Measurements from ENCODE around the gene UBE3A. TPM values are rescaled to one million over a fixed set of nuclear protein-coding genes. Genes with fewer than 3 reads are reported as not detected.
A peak's percentile ranks its signal among the peaks of the same experiment; 100 is the strongest.

UBE3A gene
- total RNA-seq, 6 experiments from 2014 or later, result 36.6 to 52.4 (median 44.6) TPM

GRCh38 chr15:25375557-25375956 lies 63.3 kb downstream of the UBE3A start:
- no peak overlapping the region for H3K4me3 ChIP-seq
- peaks cover 0 to 18% (median 0%) of the 10 kb centered on the region in 4 donors for H3K4me1 ChIP-seq
- no peak overlapping the region for H3K27ac ChIP-seq
- H3K27me3 ChIP-seq, result no peaks in the 10 kb centered on the region
- TF ChIP-seq, protein P1, sequence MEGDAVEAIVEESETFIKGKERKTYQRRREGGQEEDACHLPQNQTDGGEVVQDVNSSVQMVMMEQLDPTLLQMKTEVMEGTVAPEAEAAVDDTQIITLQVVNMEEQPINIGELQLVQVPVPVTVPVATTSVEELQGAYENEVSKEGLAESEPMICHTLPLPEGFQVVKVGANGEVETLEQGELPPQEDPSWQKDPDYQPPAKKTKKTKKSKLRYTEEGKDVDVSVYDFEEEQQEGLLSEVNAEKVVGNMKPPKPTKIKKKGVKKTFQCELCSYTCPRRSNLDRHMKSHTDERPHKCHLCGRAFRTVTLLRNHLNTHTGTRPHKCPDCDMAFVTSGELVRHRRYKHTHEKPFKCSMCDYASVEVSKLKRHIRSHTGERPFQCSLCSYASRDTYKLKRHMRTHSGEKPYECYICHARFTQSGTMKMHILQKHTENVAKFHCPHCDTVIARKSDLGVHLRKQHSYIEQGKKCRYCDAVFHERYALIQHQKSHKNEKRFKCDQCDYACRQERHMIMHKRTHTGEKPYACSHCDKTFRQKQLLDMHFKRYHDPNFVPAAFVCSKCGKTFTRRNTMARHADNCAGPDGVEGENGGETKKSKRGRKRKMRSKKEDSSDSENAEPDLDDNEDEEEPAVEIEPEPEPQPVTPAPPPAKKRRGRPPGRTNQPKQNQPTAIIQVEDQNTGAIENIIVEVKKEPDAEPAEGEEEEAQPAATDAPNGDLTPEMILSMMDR (IDR thresholded peaks at IDR 0.05), result no peak
- TF ChIP-seq POLR2A (IDR thresholded peaks at IDR 0.05), result no peak
- DNase-seq (no peak), ATAC-seq (no peak)
- intact Hi-C loops (cut with DNase I), result no loop called here
- H3K9me3 ChIP-seq, result no peaks in the 10 kb centered on the region
- WGBS (ENCODE audit: insufficient coverage, low coverage, low lambda C conversion rate, missing lambda C conversion rate), result 79% methylated on average over 5 of the region's 5 CpGs
- peaks cover 0 to 27% (median 0%) of the 10 kb centered on the region in 4 donors for H3K36me3 ChIP-seq

GRCh38 chr15:25374143-25374542 lies 64.7 kb downstream of the UBE3A start:
- intact Hi-C loops (cut with DNase I), result no loop called here
- no peaks in the 10 kb centered on the region for H3K9me3 ChIP-seq
- TF ChIP-seq, protein P1 (IDR thresholded peaks at IDR 0.05), result no peak
- no peak for TF ChIP-seq POLR2A (IDR thresholded peaks at IDR 0.05)
- no peaks in the 10 kb centered on the region for H3K27me3 ChIP-seq
- peaks cover 0 to 29% (median 0%) of the 10 kb centered on the region in 4 donors for H3K36me3 ChIP-seq
- no peak overlapping the region for H3K4me3 ChIP-seq
- H3K27ac ChIP-seq, result no peak overlapping the region
- 100% methylated on average over 1 of the region's 3 CpGs for WGBS (ENCODE audit: insufficient coverage, low coverage, low lambda C conversion rate, missing lambda C conversion rate)
- H3K4me1 ChIP-seq, result peaks cover 0 to 10% (median 0%) of the 10 kb centered on the region in 4 donors
- no peak for ATAC-seq
- no peak for DNase-seq

GRCh38 chr15:25372298-25372697 lies 66.5 kb downstream of the UBE3A start:
- Histone ChIP-seq H3K27me3 (no peaks in the 10 kb centered on the region), H3K36me3 (peaks cover 0 to 29% (median 0%) of the 10 kb centered on the region in 4 donors), H3K9me3 (no peaks in the 10 kb centered on the region), H3K27ac (no peak overlapping the region), H3K4me1 (peaks cover 0 to 10% (median 0%) of the 10 kb centered on the region in 4 donors), H3K4me3 (no peak overlapping the region)
- WGBS (ENCODE audit: insufficient coverage, low coverage, low lambda C conversion rate, missing lambda C conversion rate), result 63% methylated on average over 1 of the region's 1 CpG
- intact Hi-C loops (cut with DNase I), result no loop called here
- no peak for TF ChIP-seq POLR2A (IDR thresholded peaks at IDR 0.05)
- TF ChIP-seq, protein P1 (IDR thresholded peaks at IDR 0.05), result no peak
- ATAC-seq, result peak; percentile 46 to 94 (median 66)
- no peak for DNase-seq

- ATAC-seq (no peak), DNase-seq (no peak)
- H3K4me1 ChIP-seq, result peaks cover 0 to 10% (median 0%) of the 10 kb centered on the region in 4 donors
- H3K4me3 ChIP-seq, result no peak overlapping the region
- intact Hi-C loops (cut with DNase I), result no loop called here
- no peaks in the 10 kb centered on the region for H3K27me3 ChIP-seq
- no peaks in the 10 kb centered on the region for H3K9me3 ChIP-seq
- H3K36me3 ChIP-seq, result peaks cover 0 to 14% (median 0%) of the 10 kb centered on the region in 4 donors
- TF ChIP-seq, protein P1 (IDR thresholded peaks at IDR 0.05), result no peak
- TF ChIP-seq POLR2A (IDR thresholded peaks at IDR 0.05), result no peak
- H3K27ac ChIP-seq, result no peak overlapping the region
- 89% methylated on average over 1 of the region's 1 CpG for WGBS (ENCODE audit: insufficient coverage, low coverage, low lambda C conversion rate, missing lambda C conversion rate)
Measured at GRCh38 chr15:25368850-25369249, 70.0 kb downstream of the UBE3A start.

- ATAC-seq, result no peak
- no peak for TF ChIP-seq POLR2A (IDR thresholded peaks at IDR 0.05)
- TF ChIP-seq, protein P1 (IDR thresholded peaks at IDR 0.05), result no peak
- intact Hi-C loops (cut with DNase I), result no loop called here
- no peak overlapping the region for H3K27ac ChIP-seq
- DNase-seq, result no peak
- H3K27me3 ChIP-seq, result no peaks in the 10 kb centered on the region
- no peak overlapping the region for H3K4me3 ChIP-seq
- 71% methylated on average over 1 of the region's 1 CpG for WGBS (ENCODE audit: insufficient coverage, low coverage, low lambda C conversion rate, missing lambda C conversion rate)
- H3K9me3 ChIP-seq, result no peaks in the 10 kb centered on the region
- H3K4me1 ChIP-seq, result no peaks in the 10 kb centered on the region
- peaks cover 0 to 6% (median 0%) of the 10 kb centered on the region in 4 donors for H3K36me3 ChIP-seq
Measured at GRCh38 chr15:25366058-25366457, 72.8 kb downstream of the UBE3A start.
